GM18909 (cell line): Measurements from ENCODE around the gene NR6A1.

Source experiments
- ATAC-seq: cut with Tn5 transposase; IDR thresholded peaks from one replicate; pipeline ENCODE4 v1.9.1; 2021; ENCODE audit warnings: mild to moderate bottlenecking; ENCODE audit not compliant: unreplicated experiment, poor library complexity

NR6A1 gene

GRCh38 chr9:124698265-124698664, 72.8 kb downstream of the NR6A1 start:
- no peak for ATAC-seq

- ATAC-seq, result no peak
Measured at GRCh38 chr9:124697326-124698200, 73.5 kb downstream of the NR6A1 start.

- ATAC-seq, result no peak
Measured at GRCh38 chr9:124696101-124696500, 75.0 kb downstream of the NR6A1 start.

- no peak for ATAC-seq
Measured at GRCh38 chr9:124695280-124695890, 75.7 kb downstream of the NR6A1 start.

GRCh38 chr9:124694414-124695279, 76.5 kb downstream of the NR6A1 start:
- no peak for ATAC-seq

GRCh38 chr9:124693403-124693802, 77.7 kb downstream of the NR6A1 start:
- no peak for ATAC-seq

- no peak for ATAC-seq
Measured at GRCh38 chr9:124688238-124688904, 82.7 kb downstream of the NR6A1 start.

- no peak for ATAC-seq
Measured at GRCh38 chr9:124686918-124687317, 84.2 kb downstream of the NR6A1 start.

- no peak for ATAC-seq
Measured at GRCh38 chr9:124685217-124685616, 85.9 kb downstream of the NR6A1 start.

- no peak for ATAC-seq
Measured at GRCh38 chr9:124684169-124684568, 86.9 kb downstream of the NR6A1 start.

GRCh38 chr9:124683043-124683442, 88.1 kb downstream of the NR6A1 start:
- no peak for ATAC-seq

- ATAC-seq, result no peak
Measured at GRCh38 chr9:124680714-124681390, 90.3 kb downstream of the NR6A1 start.

GRCh38 chr9:124680049-124680448, 91.1 kb downstream of the NR6A1 start:
- no peak for ATAC-seq

GRCh38 chr9:124676159-124676551, 95.0 kb downstream of the NR6A1 start:
- no peak for ATAC-seq

GRCh38 chr9:124675261-124676158, 95.6 kb downstream of the NR6A1 start:
- ATAC-seq, result no peak

- no peak for ATAC-seq
Measured at GRCh38 chr9:124674651-124675050, 96.5 kb downstream of the NR6A1 start.

- no peak for ATAC-seq
Measured at GRCh38 chr9:124673063-124673462, 98.0 kb downstream of the NR6A1 start.

- no peak for ATAC-seq
Measured at GRCh38 chr9:124671861-124672260, 99.2 kb downstream of the NR6A1 start.

- ATAC-seq, result no peak
Measured at GRCh38 chr9:124666642-124667041, 104.5 kb downstream of the NR6A1 start.
